SHP77 treated with DMSO at 0.1 percent for 48 hours (cell line): Measurements from ENCODE around the gene HMOX2.

Experiments used
- DNase-seq: peaks from one replicate; lab custom pipeline; 2025; lab: John Stamatoyannopoulos, UW

The HMOX2 gene

DNA sequence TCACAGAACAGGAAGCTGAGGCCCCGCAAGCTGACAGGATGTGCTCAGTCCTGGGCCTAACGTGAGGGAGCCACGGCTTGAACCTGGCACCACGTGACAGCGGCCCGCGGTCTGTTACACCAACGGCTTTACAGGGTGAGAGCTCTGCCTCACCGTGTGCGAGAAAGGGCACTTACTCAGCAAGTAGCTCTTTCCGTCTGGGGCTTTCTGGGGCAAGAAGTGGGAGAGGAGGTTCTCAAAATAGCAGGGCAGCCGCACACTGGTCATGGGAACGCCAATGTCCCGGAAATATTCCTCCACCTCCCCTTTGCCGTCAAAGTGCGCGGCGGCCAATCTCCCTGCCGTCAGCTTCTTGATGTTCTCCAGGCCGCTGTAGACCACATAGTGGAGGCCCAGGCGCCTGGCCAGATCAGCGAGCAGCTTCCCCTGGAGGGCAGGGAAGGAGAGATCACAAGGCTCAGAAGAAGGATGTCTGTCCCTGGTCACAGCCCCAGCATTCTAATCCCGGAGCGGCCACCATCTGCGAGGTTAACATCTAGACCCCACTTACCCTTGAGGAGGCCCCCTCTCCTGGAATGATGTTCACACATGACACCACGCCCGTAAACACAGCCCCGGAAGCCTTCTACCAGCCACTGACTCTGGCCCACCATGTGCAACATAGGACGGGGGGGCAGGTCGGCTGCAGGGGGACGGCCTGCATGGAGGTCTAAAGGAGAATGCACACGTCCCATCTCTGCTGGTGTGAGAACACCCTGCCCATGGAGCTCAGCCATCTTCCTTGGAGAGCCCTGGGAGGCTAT lies 10.0 kb upstream of the HMOX2 start:
- no peak for DNase-seq

DNA sequence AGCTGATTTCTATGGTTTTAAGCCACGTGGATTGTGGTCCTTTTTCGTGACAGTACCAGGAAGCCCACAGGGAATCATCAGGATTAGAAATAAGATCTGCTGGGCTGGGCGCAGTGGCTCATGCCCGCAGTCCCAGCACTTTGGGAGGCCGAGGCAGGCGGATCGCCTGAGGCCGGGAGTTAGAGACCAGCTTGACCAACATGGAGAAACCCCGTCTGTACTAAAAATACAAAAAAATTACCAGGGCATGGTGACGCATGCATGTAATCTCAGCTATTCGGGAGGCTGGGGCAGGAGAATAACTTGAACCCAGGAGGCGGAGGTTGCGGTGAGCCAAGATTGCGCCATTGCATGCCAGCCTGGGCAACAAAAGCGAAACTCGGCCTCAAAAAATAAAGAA lies 8.3 kb upstream of the HMOX2 start:
- DNase-seq = no peak

DNA sequence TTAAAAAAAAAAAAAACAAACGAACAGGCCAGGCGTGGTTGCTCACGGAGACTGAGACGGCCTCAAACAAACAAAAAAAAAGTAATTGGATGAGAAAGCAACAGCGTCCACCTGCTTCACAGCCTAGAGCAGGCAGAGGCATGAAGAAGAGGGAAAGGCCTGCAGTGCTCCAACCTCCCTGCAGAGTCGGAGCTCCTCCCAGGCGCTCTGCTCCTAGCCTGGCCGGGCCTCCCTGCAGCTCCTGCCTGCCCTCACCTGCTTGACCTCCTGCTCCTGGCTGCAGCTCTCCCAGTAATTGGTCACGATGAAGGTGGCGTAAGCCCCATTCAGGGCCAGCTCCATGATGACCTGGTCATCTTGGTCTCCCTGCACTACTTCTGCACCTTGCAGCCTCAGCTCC lies 7.2 kb upstream of the HMOX2 start:
- DNase-seq = no peak

DNA sequence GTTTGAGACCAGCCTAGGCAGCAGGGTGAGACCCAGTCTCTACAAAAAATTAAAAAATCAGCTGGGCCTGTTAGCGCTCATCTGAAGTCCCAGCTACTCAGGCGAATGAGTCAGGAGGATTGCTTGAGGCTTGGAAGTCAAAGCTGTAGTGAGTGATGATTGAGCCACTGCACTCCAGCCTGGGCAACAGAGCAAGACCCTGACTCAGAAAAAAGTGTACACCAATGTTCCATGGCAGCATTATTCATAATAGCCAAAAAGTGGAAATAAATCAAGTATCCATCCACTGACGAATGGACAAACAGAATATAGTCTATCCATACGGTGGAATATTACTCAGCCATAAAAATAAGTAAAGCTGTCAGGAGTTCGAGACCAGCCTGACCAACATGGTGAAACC lies 4.3 kb upstream of the HMOX2 start:
- no peak for DNase-seq

DNA sequence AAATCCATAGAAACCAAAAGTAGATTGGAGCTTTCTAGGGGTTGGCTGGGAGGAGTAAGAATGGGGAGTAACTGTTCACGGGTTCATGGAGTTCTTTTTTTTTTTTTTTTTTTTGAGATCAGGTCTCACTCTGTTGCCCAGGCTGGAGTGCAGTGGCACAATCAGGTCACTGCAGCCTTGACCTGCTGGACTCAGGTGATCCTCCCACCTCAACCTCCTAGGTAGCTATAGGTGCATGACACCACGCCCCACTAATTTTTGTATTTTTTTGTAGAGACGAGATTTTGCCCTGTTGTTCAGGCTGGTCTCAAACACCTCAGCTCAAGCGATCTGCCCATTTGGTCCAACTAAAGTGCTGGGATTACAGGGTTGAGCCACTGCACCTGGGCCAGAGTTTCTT lies 3.3 kb upstream of the HMOX2 start:
- DNase-seq = no peak

DNA sequence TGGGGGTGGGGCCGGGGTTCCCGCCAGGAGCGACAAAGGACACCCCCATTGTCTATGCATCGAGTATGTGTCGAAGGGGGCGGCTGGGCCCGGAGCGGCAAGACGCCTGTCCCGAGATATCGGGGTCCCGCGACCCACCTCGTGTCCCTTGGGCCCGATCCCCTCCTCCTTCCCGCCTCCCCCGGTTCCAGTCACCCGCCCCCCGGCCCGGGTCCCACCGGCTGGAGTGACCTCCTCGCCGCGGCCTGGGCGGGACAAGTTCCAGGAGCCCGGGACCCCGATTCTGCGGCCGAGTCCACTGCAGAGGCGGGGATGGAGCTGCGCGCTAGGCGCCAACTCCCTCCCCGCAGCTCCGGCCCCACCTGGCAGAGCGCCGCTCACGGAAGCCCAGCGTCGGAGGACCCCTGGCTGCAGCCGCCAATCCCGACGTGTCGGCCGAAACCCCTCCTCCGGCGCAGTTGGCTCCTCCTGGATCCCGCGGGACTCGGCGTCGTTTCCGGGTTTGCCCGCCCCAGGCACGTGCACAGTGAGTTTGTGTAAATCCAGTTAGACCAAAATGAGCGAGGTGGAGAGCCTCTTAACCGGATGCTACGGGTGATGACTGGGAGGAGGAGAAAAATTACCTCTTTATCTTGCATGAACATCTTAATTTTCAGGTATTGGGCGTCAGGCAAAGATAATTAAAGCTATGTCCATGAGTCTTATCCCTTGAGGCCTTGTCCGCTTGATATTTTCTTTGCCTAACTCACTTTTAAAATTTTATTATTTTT lies 1.8 kb upstream of the HMOX2 start, which contains the start of gene NMRAL1:
Gene NMRAL1, minus strand, starts transcription at position 434 of the 770 bp plus-strand sequence. CDS start 493 bp downstream, outside the sequence.
- peak; percentile 91 for DNase-seq

DNA sequence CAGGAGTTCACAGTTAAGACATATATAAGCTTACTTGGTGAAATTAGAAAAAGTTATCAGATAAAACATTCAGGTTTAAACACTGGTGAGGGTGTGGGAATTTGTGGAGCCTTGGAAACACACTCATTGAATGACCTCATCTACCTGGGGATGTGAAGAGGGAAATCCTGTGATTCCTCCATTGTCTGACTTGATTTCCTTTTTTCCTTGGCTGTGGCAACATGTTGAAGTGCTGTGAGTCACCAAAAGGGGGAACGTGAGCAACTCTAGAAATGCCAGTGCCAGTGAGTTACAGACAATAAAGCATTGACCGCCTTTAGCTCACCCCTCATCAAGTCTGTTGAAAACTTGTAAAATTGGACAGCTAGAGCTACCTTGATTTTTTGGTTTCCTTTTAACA lies 1.8 kb downstream of the HMOX2 start:
- peak; percentile 6 for DNase-seq

DNA sequence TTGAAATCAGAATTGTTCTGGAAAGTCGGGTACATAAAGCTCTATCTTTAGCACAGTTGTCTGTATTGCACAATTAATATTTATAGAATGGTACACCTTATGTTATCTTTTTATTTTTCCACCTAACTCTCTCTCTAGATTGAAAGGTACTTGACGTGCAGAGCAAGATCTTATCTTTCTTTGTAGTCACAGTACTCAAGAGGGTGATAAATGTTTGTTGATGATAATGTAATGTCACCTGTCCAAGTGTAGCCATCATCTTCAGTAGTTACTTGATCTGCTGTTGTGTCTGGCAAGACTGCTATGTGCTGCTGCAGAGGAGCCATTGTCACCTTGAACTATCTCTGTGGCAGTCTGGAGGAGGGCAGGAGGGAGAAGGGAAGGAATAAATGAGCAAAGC lies 5.3 kb downstream of the HMOX2 start:
- no peak for DNase-seq

DNA sequence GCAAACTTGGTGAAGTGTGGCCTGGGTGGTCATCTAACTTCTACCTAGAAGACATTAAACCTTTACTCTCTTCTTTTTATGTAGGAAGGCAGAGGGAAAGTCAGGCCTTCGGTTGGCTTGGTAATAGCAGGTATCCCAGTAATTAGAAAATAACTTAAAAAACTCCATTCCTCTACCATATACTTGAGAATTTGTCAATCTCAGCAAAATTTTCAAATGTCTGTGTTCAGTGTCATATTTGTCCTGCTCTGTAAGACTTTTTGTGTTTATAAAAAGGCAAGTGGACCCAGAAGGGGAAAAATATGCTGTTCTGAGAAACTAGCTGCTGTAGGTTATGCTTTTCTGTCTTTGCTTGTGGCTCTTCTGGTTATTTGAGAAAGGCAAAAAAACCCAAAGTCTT lies 5.8 kb downstream of the HMOX2 start:
- no peak for DNase-seq

DNA sequence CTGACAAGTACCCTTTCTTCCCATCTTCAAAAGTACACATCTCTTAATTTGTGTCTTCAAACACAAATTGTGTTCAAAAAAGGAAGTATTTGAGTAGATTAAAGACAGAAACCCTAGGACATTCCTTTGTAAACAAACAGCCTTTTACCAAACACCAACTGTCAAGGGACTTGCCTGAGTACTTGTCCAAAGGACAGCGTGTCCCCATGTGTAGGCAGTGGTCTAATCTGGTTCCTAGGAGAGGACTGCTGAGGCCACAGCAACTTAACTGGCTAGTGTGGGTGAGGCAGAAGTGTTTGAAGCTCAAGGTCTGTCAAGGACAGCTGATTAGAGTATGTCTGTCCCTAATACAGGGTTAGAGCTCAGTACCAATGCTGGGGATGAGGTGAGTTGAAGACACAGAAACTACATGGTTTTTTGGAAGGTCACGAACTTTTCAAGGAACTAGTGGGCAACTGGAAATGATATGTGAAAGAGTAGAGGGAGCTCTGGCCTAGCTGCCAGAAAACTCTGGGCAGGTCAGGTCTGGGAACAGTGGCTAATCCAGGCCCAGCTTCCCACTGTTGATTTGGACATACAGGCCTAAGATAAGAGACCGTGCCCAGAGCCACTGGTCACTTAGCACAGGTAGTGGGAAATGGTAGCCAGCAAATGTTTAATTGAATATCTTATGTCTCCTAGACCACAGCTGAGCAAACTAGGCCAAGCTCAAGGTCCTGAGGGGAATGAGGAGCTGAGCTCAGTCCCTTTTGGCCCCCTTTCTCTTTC lies 10.1 kb downstream of the HMOX2 start:
- no peak for DNase-seq

DNA sequence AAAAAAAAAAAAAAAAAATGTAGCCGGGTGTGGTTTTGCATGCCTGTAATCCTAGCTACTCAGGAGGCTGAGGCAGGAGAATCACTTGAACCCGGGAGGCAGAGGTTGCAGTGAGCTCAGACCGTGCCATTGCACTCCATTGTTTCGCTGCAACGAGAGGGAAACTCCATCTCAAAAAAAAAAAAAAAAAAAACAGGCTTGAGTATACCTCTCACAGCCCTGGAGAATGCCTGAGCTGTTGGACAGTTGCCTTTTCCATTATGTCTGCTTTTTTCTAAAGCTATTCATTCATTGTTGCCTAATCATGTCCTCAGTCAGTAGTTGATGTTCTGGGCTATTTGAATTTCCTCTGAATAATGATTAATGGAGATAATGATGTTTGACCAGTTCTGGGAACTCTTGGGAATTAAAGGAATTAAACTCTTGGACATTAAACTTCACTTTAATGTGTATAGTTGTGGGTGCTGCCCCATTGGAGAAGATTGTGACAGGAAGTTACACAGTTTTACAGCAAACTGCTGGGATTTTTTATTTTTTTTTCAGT lies 11.8 kb downstream of the HMOX2 start:
- DNase-seq = no peak

DNA sequence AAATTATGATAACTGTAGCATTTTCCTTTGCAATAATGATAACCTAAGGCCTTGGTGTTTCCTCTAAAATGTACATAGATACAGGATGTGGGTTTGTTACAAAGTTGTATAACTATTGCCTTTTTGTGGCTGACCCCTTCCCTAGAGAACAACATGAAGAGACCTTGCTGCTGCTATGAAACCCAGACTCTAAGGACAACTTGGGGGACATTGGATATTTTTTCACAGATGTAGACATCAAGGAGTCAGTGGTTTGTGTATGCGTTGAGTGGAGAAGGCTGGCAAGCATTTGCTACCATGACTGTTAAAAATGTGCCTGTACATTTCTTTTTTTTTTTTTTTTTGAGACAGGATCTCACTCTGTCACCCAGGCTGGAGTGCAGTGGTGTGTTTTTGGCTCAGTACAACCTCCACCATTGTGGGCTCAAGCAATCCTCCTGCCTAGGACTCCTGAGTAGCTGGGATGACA lies 12.3 kb downstream of the HMOX2 start:
- no peak for DNase-seq

DNA sequence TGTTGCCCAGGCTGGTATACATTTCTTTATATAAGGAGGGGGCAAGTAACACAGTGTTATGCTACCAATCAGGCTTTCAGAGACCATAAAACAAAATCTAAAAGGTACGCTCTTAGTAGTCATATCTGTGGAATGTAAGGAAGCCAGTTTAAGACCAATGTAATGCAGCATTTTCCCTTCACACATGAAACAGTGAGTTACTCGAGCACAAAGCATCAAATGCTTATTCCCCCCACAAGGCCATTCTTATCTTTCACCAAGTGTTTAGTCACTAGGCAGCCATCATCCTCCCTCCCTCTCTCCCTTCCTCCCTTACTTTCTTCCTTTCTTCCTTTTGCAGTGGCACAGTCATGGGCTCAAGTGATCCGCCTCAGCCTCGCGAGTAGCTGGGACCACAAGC lies 12.8 kb downstream of the HMOX2 start:
- DNase-seq = no peak

DNA sequence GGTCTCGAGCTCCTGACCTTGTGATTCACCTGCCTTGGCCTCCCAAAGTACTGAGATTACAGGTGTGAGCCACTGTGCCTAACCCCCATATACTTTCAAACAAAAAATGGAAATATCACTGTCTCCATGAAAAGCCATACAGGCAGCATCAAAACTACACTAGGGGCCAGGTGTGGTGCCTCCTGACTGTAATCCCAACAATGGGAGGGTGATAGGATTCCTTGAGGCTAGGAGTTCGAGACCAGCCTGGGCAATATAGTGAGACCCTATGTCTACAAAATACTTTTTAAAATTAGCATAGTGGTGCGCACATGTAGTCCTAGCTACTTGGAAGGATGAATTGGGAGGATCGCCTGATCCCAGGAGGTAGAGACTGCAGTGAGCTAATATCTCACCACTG lies 15.7 kb downstream of the HMOX2 start:
- no peak for DNase-seq

DNA sequence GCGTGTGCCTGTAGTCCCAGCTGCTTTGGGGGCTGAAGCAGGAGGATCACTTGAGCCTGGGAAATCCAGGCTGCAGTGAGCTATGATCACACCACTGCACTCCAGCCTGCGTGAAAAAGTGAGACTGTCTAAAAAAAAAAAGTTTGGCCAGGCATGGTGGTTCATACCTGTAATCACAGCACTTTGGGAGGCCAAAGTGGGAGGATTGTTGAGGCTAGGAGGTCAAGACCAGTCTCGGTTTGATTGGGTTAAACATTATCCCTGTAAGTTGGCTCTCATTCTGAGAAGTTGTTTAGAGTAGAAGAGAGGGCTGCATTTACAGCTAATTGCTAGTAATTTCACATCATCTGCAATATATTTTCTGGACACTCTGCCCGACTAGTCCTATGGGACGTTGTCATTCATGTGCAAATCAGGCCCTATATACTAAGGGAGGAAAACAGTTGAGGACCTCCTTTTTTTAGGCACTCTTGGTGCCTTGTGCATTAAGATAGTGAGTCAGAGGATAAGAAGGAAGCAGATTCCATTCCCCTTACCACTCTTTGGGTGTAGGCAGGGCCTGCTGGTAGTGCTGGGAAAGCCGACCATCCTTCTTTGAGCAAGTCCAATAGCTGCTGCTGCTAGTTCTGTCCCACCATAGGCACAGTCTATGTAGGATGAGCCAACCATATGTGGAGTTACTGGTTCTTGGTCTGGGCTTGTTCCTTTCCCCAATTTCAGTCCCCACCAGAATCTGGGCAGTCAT lies 18.7 kb downstream of the HMOX2 start:
- DNase-seq = no peak

DNA sequence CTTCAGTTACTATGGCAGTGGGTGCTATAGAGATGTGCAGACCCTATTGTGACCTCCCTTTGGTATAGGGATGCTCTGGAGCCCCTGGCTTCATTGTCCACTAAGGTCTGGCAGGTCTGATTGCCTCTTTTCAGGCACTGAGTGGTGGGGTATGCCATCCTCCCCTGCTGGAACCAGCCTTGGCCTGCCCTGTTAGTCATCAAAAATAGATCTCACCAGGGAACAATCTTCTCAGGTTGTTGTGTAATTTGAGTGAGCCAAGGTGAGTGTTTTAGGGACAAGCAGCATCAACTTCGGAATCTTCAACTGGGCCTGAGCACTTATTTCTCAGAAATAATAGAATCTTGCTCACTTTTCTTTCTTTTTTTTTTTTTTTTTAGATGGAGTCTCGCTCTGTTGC lies 19.6 kb downstream of the HMOX2 start:
- no peak for DNase-seq

DNA sequence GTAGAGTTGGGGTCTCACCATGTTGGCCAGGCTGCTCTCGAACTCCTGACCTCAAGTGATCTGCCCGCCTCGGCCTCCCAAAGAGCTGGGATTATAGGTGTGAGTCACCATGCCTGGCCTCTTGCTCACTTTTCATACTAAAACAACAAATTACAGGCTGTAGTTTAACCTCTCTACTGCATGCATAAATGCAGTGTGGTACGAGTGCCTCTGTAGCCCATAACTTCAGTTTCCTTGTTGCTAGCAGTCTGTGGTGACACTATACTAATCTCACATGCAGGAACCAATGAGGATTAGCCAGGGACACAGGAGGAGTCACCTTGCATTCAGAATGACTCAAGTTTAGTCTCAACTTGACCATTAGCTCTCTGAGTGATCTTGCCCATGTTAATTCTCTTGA lies 20.1 kb downstream of the HMOX2 start:
- DNase-seq = no peak

DNA sequence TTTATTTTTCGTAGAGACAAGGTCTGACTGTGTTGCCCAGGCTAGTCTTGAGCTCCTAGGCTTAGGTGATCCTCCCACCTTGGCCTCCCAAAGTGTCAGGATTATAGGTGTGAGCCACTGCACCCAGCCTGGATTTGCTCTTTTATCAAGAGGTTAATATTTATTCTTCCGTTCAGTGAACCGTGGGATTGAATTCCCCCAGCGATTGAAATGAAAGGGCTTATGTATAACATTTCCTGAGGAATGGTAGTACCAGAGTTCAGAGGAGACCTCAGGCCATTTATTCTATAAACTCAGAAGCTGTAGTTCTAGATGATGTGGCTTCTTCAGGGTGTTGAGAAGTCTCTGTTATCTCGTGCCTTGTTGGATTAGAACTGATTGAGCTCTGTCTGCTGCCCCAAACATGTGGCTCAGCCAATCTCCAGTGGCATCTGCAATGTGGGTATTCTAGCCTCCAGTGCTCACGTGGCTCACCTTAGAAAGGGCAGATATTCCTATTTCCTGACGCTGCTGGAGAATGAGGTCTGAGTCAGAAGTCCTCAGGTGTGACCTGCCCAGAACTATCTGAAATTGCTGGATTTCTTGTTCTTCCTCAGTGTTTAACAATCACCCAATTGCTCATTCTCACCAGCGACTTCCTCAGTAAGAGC lies 22.5 kb downstream of the HMOX2 start:
- no peak for DNase-seq

DNA sequence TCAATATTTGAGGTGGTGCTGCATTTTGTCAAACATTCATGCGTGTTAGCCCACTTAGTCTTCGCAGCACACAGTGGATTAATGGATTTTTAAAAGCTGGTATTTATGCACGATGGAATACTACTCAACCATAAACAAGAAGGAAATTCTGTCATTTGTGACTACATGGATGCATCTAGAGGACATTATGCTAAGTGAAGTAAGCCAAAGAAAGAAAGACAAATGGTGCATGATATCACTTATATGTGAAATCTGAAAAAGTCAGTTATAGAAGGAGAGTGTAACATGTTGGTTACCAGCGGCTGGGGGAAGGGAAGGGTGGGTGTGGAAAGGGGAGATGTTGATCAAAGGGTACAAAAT lies 23.0 kb downstream of the HMOX2 start:
- DNase-seq = no peak

DNA sequence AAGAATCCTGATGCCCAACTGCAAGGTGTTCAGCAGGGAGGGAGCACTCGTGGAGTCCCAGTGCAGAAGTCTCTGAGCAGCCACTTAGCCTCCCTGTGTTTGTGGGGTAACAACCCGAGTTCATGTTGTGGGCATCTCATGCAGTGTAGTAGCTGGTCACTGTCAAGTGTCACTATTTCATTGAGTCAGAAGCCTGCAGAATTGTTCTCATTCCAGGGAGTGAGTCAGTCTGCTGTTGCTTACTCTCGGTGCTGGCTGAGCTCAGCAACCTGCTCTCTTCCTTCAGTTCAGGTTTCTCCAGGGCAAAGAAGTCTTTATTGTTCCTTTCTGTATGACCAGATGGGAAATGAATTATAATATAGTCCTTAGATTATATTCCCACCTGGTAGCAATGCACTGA lies 24.1 kb downstream of the HMOX2 start:
- no peak for DNase-seq

DNA sequence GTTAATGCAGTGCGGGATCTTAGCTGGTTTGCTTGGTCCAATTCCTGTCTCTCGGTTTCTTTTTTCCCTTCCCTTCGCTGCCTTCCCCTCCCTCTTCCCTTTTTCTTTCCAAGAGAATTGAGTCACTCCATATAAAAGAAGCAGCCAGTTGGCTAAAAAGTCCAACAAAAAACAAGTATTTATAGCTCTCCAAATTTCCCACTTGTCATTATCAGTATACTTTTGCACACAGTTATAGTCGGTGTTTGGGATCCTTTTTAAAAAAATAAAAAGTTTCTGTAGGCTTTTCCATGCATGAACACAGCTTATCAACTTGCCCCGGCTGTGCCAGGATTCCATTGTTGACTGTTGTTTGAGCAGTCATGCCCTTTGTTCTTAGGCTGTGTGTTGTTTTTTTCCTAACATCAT lies 24.9 kb downstream of the HMOX2 start:
- no peak for DNase-seq
